GM18867 (cell line): ENCODE data around the gene MICA.
A peak's percentile ranks its signal among the peaks of the same experiment; 100 is the strongest.
"Not testable (repeated sequence)": the region's sequence is repeated elsewhere in the genome, so short reads cannot be mapped to it uniquely, and the experiment has no call there.

ENCODE experiments used
- ATAC-seq: cut with Tn5 transposase; IDR thresholded peaks from one replicate; pipeline ENCODE4 v1.9.1; 2021; ENCODE audit warnings: mild to moderate bottlenecking, moderate library complexity; ENCODE audit not compliant: unreplicated experiment

The MICA gene

DNA sequence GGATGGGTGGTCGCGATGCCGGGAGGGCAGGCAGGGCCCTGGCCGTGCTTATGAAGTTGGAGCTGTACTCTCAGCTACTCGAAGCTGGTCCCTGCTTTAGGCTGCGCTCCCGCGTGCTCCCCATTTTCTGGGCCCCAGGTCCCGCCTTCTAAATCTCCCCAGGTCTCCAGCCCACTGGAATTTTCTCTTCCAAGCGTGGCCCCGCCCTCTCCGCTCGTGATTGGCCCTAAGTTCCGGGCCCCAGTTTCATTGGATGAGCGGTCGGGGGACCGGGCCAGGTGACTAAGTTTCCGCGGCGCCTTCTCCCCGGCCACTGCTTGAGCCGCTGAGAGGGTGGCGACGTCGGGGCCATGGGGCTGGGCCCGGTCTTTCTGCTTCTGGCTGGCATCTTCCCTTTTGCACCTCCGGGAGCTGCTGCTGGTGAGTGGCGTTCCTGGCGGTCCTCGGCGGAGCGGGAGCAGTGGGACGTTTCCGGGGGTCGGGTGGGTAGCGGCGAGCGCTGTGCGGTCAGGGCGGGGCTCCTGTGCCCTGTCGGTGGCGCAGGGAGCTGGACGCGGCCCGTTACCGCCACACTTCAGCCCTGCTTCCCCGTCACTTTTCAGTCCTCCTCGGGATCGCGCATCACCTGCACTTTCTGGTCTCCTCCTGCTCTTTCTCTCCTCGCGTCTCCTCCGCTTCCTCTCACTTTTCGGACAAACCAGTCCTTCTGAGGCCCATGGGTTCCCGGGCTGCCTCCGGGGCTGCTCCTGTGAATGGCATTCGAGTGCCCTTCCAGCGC is at the start of gene MICA:
Gene MICA (plus strand): TSS at position 313 of the 778 bp plus-strand sequence. CDS start 38 bp downstream, at position 351.
- ATAC-seq, result peak; percentile 58

DNA sequence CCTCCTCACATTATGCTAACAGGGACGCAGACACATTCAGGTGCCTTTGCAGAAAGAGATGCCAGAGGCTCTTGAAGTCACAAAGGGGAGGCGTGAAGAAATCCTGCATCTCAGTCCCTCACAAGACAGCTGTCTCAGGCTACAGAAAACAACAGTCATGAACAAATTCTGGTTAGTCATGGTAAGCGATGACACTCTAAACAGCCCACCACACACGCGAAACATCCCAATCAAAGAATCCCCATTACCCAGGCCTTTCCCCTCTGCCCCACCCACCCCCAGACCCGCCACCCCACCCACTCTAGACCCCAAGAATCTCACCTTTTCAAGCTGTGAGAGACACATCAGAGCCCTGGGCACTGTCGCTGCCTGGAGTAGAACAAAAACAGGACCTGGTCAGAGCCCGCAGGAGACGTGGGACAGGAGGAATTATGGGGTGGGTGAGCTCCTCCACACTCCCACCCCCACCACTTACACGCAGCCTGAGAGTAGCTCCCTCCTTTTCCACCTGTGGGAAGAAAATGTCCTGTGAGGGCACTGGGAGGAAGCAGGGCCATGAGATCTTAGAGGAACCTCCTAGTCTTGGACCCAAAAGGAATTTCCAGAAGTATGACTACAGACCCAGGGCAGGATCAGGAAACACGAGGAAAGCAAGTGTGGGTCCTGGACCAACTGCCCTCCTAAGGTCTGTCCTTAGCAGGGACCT is 49.1 kb upstream of the MICA start:
- no peak for ATAC-seq

- ATAC-seq, result no peak
Measured at GRCh38 chr6:31354864-31355582, 48.4 kb upstream of the MICA start.

GRCh38 chr6:31355583-31355948 is 47.8 kb upstream of the MICA start:
- ATAC-seq, result no peak

- peak; percentile 25 for ATAC-seq
Measured at GRCh38 chr6:31356216-31356945, 47.0 kb upstream of the MICA start.

DNA sequence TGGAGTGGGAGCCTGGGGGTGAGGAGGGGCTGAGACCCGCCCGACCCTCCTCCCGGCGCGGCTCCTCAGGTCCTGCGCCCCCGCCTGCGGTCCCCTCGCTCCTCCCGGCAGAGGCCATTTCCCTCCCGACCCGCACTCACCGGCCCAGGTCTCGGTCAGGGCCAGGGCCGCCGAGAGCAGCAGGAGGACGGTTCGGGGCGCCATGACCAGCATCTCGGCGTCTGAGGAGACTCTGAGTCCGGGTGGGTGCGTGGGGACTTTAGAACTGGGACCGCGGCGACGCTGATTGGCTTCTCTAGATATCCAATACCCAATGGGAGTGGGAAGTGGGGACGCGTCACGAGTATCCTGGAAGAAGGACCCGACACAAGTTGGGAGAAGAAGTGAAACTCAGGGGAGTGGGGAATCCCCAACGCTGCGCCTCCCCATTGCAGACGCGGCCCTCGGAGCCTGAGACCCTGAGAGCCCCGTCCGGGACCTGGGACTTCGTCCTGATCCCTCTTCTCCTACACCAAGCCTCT is 46.4 kb upstream of the MICA start, which contains the start of gene HLA-B:
Gene HLA-B (minus strand): TSS at position 234 of the 521 bp plus-strand sequence. CDS start 21 bp downstream, at position 213.
- ATAC-seq, result peak; percentile 78

DNA sequence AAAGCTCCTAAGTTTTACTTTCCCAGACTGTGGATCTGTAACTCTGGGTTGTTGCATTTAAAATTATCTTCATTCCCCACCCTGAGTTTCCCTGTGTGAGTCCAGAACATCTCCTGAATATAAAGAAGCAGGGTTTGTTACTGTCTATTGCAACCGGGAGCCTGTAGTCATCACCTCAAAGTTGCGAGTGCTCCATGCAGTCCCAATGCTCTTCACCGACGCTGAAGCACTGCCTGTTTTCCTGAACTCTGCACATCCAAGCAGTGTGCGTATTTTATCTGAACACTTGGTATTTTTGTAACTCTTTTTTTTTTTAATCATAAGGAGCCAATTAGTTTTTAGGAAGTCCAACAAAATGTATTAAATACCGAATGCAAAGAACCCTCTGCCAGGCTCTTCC is 45.5 kb upstream of the MICA start:
- no peak for ATAC-seq

- no peak for ATAC-seq
Measured at GRCh38 chr6:31358302-31358701, 45.1 kb upstream of the MICA start.

DNA sequence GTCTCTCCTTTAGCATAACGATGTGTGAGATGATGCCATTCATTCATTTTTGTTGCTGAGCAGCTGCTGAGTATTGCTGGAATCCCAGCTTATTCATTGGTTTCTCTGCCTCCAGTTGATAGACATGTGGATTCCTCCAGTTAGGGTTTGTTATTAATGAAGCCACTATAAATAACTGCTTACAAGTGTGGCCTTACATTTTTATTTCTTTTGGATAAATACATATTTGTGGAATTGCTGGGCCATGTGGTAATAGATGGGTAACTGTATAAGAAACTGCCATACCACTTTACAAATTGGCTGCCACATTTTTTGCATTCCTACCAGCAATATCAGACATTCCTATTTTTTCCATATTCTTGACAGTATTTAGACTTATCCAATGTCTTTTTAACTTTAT is 43.8 kb upstream of the MICA start:
- ATAC-seq, result no peak

- no peak for ATAC-seq
Measured at GRCh38 chr6:31362751-31363150, 40.6 kb upstream of the MICA start.

DNA sequence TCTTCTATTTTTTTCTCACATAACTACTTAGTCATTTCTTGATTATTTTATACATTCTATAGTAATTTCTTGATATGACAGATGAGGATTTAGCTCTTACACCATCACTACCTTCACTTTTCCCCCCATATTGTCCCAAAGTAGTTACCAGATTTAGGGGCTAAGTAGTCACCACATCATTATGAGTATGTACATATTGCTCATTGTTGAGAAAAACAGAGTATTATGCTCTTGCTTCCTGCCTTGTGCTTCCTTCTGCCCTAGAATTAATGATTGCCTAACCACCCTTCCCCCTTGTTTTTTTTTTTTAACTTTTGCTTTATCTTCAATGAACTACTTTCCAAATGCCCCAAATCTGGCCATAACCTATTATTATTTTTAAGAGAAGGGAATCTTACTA is 39.6 kb upstream of the MICA start:
- ATAC-seq, result no peak

DNA sequence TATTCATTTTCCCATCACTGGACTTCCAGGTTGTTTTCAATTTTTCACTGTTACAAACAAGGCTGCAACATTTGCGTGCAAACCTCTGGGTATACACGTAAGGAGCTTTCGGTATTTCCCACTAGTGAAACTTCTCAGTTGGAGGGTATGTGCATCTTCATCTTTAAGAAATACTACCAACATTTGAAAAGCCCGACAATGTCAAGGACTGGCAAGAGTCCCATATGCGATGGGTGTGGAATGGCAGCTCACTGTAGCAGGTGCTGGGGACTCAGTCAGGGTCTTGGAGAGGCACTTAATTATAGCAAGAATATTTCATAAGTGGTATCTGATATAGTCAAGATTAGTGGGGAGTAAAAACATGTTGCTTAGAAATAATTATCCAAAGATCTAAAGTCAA is 37.5 kb upstream of the MICA start:
- ATAC-seq, result no peak

DNA sequence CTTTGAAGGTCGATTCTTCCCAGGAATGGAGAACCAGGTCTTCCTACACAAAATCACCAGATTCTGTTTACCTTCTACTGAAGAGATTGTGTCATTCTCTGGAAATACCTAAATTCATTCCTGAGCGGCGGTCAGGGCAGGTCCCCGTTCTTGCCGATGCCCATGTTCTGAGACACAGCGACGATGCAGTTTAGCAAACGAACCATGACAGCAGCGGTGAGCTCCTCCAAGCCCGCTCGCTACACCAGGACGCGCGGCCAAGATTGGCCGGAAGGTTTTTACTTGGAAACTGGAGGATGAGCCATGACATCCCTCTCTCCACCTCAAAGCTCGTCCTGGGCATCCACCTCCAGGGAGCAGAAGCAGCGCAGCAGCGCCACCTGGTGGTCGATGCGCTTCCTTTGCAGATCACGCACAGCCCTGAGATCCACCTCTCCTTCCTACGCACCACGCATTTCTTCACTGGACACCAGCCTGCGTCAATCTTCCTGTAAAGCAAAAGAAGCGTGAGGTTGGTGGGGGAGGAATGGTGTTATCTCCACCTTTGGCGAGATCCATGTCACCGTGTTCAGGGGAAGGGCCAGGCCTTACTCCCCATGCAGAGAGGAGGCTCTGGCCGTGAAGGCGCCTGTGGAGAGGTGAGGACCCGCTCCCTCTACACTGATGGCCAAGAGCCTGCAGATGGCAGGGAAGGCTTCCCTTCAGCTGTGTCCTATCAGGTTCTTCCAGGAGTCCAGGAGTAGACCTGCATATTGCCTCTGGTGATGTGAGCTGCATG is 36.5 kb upstream of the MICA start:
- ATAC-seq, result peak; percentile 70

- no peak for ATAC-seq
Measured at GRCh38 chr6:31368461-31368860, 34.9 kb upstream of the MICA start.

DNA sequence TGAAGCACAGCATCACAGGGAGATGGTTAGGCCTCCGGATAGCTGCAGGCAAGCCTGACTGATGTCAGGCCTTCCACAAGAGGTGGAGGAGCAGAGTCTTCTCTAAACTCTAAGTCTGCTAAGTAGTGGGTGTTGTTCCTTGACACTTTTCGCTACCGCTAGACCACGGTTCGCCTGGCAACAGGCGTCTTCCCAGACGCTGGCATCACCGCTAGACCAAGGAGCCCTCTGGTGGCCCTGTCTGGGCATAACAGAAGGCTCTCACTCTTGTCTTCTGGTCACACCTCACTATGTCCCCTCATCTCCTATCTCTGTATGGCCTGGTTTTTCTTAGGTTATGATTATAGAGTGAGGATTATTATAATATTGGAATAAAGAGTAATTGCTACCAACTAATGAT is 29.3 kb upstream of the MICA start:
- ATAC-seq, result not testable (repeated sequence)

DNA sequence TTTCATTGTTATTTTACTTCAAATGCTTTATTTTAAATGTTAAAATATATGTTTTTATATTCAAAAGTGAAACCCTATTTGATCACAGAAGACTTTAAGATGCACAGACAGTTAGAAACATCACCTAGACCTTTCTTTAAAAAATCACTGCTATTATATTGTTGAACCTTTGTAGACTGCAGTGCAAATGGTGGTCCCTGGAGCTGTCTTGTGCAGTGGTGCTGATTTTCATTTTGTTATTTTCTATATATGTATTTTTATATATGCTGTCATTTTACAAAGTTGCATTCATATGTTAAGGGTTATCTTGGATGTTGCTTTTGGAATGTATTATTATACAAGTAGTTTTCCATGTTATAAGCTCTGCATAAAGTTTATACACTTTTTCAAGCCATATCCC is 27.7 kb upstream of the MICA start:
- ATAC-seq, result no peak

DNA sequence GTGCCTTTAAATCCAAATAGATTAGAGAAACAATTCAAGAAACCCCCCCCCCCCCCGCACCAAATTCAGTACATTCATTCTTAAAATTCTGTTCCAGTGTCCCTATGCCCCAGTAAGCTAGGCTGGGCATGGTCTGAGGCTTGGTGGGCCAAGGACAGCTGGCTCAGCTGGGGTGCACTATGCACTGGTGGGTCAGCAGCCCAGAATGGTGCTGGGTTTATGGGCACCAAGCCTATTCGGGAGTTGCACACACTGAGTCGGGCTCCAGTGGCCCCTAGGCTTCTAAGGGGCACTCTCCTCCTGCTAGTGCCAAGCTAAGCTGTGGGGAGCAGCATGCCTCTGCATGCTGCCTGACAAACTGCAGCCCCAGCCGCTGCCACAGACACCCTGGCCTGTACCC is 26.4 kb upstream of the MICA start:
- ATAC-seq, result no peak

DNA sequence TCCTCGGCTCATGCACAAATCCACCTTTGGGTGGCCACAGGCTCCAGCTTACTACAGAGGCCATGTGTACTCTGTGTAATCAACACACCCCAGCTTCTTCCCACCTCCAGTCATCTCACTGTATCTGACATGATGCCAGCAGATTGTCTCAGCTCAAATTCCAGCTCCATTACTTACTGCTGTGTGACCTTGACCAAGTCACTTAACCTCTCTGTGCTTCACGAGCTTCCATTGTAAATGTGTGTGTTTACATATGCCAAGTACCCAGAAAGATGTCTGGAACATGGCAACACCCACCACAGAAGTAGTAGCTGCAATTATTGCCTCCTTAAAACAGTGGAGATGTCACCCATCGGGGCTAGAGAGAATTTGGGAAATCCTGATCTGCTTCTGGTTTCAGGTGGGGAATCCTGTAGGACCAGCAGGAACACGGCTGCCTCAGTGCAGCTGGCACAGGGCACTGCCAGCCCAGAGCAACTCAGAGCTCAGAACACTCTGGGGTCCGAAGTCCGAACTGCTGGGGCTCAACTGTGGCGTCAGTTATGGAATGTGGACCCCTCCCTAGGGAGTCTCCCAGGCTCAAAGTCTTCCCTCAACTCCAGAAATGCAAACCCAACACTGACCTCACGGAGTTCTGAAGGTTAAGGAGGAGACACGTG is 25.2 kb upstream of the MICA start:
- ATAC-seq, result no peak

DNA sequence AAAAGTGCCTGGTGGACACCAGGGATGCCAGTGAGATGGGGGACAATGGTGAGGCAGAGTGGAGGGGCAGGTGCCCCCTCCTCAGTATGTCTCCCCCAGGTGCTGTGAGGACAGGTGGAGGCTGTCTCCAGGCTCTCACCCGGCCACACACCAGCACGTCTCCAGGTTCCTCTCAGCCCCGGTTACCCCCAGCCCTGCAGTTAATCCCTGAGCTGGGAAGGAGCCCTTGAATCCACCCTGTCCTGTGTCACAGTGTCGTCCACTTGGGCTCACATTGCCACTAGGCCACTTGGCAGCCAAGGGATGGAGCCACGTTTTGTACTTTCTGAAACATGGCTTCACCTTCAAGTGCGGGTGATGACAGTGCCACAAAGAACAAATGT is 24.7 kb upstream of the MICA start:
- ATAC-seq, result no peak

- no peak for ATAC-seq
Measured at GRCh38 chr6:31379850-31380249, 23.5 kb upstream of the MICA start.
